22Rv1 (cell line): Measurements from ENCODE around the gene WDFY4.

Source experiments
- H3K27ac ChIP-seq: fragments of 450-650 bp; 2 replicates; pipeline ENCODE4 v1.5.1; 2017
- ZFX ChIP-seq: fragments of 450-650 bp; IDR thresholded peaks from 2 replicates; pipeline ENCODE4 v1.6.1; 2017; ENCODE audit warnings: antibody characterized with exemption, borderline replicate concordance
- TF ChIP-seq, protein P1 (sequence below): fragments of 450-650 bp; IDR thresholded peaks from 2 replicates; pipeline ENCODE4 v1.5.1; 2017; ENCODE audit warnings: mild to moderate bottlenecking

The WDFY4 gene

DNA sequence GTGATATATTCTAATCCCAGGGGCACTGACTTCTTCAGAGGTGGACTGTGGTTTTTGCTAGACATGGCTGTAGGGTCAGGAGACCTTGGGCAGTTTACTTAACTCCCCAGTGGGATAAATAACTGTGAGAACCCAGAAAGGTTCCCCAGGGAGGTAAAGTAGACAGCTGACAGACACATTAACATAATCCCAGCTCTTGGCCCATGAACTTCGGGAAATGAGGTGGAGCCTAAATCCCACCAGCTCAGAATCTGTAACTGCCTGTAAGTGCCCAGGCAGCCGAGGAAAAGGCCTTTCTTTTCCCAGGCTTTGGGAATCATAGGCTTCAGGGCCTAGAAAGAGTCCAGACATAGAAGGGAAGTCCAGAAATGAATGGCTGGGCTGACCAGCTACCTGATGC, 149.0 kb downstream of the WDFY4 start:
- no peak overlapping the region for H3K27ac ChIP-seq
- TF ChIP-seq, protein P1, sequence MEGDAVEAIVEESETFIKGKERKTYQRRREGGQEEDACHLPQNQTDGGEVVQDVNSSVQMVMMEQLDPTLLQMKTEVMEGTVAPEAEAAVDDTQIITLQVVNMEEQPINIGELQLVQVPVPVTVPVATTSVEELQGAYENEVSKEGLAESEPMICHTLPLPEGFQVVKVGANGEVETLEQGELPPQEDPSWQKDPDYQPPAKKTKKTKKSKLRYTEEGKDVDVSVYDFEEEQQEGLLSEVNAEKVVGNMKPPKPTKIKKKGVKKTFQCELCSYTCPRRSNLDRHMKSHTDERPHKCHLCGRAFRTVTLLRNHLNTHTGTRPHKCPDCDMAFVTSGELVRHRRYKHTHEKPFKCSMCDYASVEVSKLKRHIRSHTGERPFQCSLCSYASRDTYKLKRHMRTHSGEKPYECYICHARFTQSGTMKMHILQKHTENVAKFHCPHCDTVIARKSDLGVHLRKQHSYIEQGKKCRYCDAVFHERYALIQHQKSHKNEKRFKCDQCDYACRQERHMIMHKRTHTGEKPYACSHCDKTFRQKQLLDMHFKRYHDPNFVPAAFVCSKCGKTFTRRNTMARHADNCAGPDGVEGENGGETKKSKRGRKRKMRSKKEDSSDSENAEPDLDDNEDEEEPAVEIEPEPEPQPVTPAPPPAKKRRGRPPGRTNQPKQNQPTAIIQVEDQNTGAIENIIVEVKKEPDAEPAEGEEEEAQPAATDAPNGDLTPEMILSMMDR, result no peak
- TF ChIP-seq ZFX, result no peak

DNA sequence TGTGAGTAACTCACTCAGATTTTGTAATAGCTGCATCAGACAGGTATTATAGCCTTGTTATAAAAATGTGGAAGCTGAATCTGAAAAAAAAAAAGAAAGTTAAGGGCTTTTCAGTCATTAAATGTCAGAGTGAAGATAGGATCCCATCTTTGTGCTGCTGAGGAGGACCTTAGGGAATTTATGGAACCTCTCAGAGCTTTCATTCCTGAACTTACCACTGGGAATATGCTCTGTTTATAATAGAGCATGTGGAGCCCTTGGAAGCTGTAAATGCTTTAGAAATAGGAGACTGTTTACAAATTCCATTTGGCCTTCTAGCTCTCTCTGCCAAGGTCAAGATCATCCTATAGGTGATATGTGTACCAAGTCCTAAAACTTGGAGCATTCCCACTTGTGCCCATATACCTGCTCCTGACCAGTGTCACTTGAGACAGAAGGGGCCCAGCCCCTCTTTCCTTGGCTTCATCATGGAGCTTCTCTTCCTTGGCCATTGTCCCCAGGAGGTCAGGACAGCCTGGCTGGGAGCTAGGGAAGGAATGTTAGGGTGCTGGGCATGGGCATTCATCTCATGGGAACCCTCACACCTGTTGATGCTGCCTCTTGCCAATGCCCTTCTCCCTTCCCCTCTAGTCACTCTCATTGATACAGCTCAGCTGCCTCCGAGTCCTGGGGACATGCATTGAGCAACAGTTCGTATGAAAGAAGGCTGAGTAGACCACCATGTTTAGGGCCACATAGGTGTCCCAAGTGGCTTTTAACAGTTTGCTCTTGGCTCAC, 149.7 kb downstream of the WDFY4 start:
- no peak overlapping the region for H3K27ac ChIP-seq
- TF ChIP-seq, protein P1, result no peak
- no peak for TF ChIP-seq ZFX

DNA sequence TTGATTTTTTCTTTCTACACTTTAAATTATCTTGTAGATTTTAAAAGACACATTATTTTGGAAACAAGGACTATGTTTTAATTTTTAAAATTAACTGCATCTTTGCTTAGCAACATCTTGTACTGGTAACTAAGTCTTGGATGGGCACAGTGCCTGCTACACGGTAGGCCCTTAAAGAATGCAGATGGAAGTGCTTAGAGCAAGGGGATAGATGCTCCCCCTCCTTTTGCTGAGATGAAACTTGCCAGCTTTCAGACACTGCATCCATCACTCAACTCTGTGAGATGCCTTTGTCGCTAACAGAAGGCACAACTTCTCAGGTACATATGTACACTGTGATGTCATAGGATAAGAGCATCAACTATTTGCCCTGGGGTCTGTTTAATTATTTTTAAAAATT, 151.1 kb downstream of the WDFY4 start:
- H3K27ac ChIP-seq, result no peak overlapping the region
- TF ChIP-seq, protein P1, result no peak
- TF ChIP-seq ZFX, result no peak

DNA sequence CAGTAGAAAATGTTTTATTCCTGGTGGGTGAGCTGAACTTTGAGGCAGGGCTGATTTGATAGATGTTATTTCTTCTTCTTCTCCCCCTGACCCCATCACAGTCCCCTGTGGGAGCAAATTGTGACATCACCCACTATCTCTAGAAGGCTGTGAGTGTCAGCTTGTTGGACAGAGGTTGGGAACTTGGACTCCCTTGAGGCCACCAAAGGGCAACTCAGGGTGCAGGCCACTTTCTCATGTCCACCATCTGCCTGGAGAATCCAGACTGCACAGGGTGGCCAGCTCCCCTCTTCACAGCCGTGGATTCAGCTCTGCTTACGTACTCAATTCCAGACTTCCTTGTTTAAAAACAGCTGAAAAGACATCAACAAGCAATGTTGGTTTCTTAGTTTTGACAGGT, 151.9 kb downstream of the WDFY4 start:
- TF ChIP-seq, protein P1, result no peak
- TF ChIP-seq ZFX, result no peak
- no peak overlapping the region for H3K27ac ChIP-seq

DNA sequence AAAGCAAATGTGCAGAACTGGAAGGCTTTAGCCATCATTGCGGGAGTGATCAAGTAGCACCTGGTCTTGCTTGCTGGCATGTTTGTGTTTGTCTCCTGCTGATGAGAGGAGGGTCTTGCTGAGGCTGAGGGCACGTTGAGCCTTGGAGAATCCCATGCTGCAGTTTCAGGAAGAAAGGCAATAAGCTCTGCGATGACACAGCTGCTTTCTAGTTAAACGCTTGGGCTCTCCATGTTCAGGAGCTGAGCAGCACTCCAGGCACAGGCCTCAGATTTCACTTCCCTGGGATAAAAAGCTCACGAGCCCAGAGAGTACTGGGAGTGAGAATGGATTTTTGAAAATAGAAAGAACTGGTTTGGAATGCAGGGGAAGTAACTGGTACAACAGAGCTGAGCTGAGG, 154.2 kb downstream of the WDFY4 start:
- no peak for TF ChIP-seq ZFX
- TF ChIP-seq, protein P1, result no peak

DNA sequence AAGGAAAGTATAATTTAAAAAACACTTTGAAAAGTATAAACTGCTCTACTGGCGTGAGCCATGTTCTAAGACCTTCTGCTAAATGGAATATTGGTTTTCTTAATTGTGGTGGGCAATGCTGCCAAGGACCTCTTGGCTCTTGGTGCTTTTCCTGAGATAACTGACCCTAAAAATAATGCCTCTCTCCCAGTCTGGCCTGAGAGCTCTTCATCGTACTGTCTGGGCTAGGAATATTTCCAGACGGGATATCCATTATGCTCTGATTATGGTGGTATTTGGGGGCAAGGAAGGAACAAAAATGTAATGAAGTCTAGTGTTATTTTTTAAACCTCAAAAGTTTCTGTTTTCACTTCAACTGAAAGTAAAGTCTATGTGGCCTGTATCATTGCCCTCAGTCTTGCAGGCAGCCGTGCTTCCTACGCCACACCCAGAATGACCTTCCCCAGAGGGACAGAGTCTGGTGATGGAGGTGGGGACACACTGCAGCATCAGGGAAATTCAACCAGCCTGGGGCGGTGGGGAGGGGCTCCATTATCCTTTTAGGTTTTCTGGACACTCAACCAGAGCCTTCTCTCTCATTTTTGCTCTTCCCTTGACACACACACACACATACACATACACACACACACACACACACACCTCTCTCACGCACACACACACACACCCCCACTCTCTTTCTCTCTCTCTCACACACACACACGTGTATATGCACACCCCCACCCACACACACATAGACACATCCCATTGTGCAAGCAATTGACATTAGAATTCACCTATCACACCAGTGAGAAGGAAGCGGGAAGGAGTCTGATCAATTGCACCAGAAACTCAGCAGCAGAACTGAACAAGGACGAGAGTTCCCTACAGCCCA, 155.4 kb downstream of the WDFY4 start:
- TF ChIP-seq ZFX, result no peak
- TF ChIP-seq, protein P1, result no peak
- no peak overlapping the region for H3K27ac ChIP-seq

More for the DNA sequence above, 154.2 kb downstream of the WDFY4 start:
- H3K27ac ChIP-seq, result no peak overlapping the region

DNA sequence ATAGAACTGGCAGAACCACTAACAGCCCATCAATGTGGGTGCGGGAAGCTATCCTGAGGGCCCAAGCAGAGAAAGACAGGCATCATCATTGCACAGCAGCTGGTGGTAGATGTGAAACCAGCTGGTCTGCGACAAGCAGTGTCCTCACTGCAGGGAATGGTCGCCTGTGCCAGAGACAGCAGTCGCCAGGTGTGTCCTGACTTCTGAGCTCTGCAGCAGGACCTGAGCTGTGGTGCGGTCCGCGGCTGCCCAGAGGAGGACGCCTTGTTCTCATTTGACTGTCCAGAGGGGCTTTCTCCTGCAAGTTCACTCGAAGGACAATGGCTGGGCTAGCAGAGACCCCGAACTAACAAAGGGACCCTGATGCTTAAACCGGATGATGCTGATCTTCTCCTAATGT, 157.6 kb downstream of the WDFY4 start:
- TF ChIP-seq ZFX, result no peak
- TF ChIP-seq, protein P1, result no peak
- no peak overlapping the region for H3K27ac ChIP-seq
